IMR-90 (cell line): ENCODE data around the gene LHFPL5. TPM values are rescaled to one million over a fixed set of nuclear protein-coding genes. Genes with fewer than 3 reads are reported as not detected.

Source experiments
- ATAC-seq: fragments of 200-7000 bp; cut with Tn5 transposase; 2 replicates; pipeline ENCODE4 v1.9.1; 2020; ENCODE audit warnings: low read depth, mild to moderate bottlenecking, moderate library complexity
- BruUV-seq: library from RNA; stranded (reverse); fragments of 400-500 nt; replicated peaks from 2 replicates; lab custom pipeline; 2021; lab: Mats Ljungman, UMichigan
- CTCF ChIA-PET: fragments of 300-600 bp; formaldehyde crosslinking; extraction: SDS; loops from one replicate; lab custom pipeline; 2021; ENCODE audit warnings: antibody characterized with exemption; lab: Yijun Ruan, JAX
- POLR2A ChIA-PET: fragments of 300-600 bp; sonication (Branson Sonifier 250); formaldehyde crosslinking; loops from one replicate; lab custom pipeline; 2022; ENCODE audit warnings: antibody characterized with exemption; ENCODE audit not compliant: unreplicated experiment; lab: Charles Lee
- DNase-seq: peaks from one replicate; pipeline ENCODE4 v3.0.0; 2013
- H2AFZ ChIP-seq: replicated peaks from 2 replicates; pipeline ENCODE3; 2013; ENCODE audit warnings: low read length, mild to moderate bottlenecking; ENCODE audit not compliant: poor library complexity
- H2AK5ac ChIP-seq: 2 replicates; pipeline ENCODE4 v1.6.1; 2013; ENCODE audit warnings: low read depth, low read length, inconsistent platforms
- H2AK9ac ChIP-seq: replicated peaks from 2 replicates; pipeline ENCODE3; 2013; ENCODE audit warnings: mild to moderate bottlenecking, low read depth, low read length, moderate library complexity; ENCODE audit not compliant: poor library complexity
- H2BK120ac ChIP-seq: 2 replicates; pipeline ENCODE4 v1.6.1; 2013; ENCODE audit warnings: low read depth, low read length, inconsistent platforms
- H2BK15ac ChIP-seq: 3 replicates; pipeline ENCODE4 v1.6.1; 2013; ENCODE audit warnings: low read depth, low read length, inconsistent platforms
- H2BK20ac ChIP-seq: 2 replicates; pipeline ENCODE4 v1.6.1; 2013; ENCODE audit warnings: low read depth, mild to moderate bottlenecking, inconsistent platforms, low read length, moderate library complexity
- H2BK5ac ChIP-seq: 2 replicates; pipeline ENCODE4 v1.6.1; 2013; ENCODE audit warnings: mild to moderate bottlenecking, low read depth, low read length, inconsistent platforms; ENCODE audit not compliant: poor library complexity, severe bottlenecking
- H3K14ac ChIP-seq: replicated peaks from 2 replicates; pipeline ENCODE4 v1.6.1; 2013; ENCODE audit warnings: low read depth, low read length, inconsistent platforms
- H3K18ac ChIP-seq: 2 replicates; pipeline ENCODE4 v1.6.1; 2013; ENCODE audit warnings: low read depth, low read length, control low read depth
- H3K23ac ChIP-seq: 2 replicates; pipeline ENCODE4 v1.6.1; 2013; ENCODE audit warnings: low read depth, low read length, inconsistent platforms
- H3K27ac ChIP-seq: 2 replicates; pipeline ENCODE4 v1.5.1; 2013; ENCODE audit warnings: mild to moderate bottlenecking, control low read depth, low read length; ENCODE audit not compliant: insufficient read depth
- H3K27me3 ChIP-seq: 2 replicates; pipeline ENCODE4 v1.6.1; 2013; ENCODE audit warnings: low read length; ENCODE audit not compliant: control insufficient read depth, insufficient read depth
- H3K36me3 ChIP-seq: 2 replicates; pipeline ENCODE4 v1.6.1; 2013; ENCODE audit warnings: low read length, mixed read lengths; ENCODE audit not compliant: control insufficient read depth, insufficient read depth
- H3K4ac ChIP-seq: 2 replicates; pipeline ENCODE4 v1.6.1; 2013; ENCODE audit warnings: low read depth, low read length, inconsistent platforms
- H3K4me1 ChIP-seq: 2 replicates; pipeline ENCODE4 v1.6.1; 2013; ENCODE audit warnings: low read length, mixed read lengths; ENCODE audit not compliant: control insufficient read depth, insufficient read depth
- H3K4me2 ChIP-seq: 2 replicates; pipeline ENCODE4 v1.6.1; 2013; ENCODE audit warnings: low read depth, mild to moderate bottlenecking, control low read depth, low read length, moderate library complexity
- H3K4me3 ChIP-seq: 2 replicates; pipeline ENCODE4 v1.5.1; 2013; ENCODE audit warnings: low read depth, mild to moderate bottlenecking, control low read depth, low read length, moderate library complexity; ENCODE audit not compliant: insufficient read depth
- H3K56ac ChIP-seq: 2 replicates; pipeline ENCODE4 v1.6.1; 2013; ENCODE audit warnings: low read length, inconsistent platforms; ENCODE audit not compliant: insufficient read depth; ENCODE audit errors: extremely low read depth
- H3K79me1 ChIP-seq, 2 experiments: 2 replicates each; pipeline ENCODE4 v1.6.1; 2013; ENCODE audit warnings: low read length in 2 of 2, inconsistent platforms in 1 of 2, low read depth in 1 of 2
- H3K9ac ChIP-seq: 2 replicates; pipeline ENCODE4 v1.6.1; 2013; ENCODE audit warnings: low read depth, low read length, control low read depth
- H3K9me1 ChIP-seq: 2 replicates; pipeline ENCODE4 v1.6.1; 2013; ENCODE audit warnings: low read length, inconsistent platforms; ENCODE audit not compliant: insufficient read depth
- H3K9me3 ChIP-seq: 2 replicates; pipeline ENCODE4 v1.6.1; 2013; ENCODE audit warnings: low read length; ENCODE audit not compliant: control insufficient read depth, insufficient read depth
- H4K20me1 ChIP-seq: 2 replicates; pipeline ENCODE4 v1.6.1; 2013; ENCODE audit warnings: low read length, inconsistent platforms; ENCODE audit not compliant: insufficient read depth
- H4K5ac ChIP-seq: 2 replicates; pipeline ENCODE4 v1.6.1; 2013; ENCODE audit warnings: mild to moderate bottlenecking, low read depth, low read length, control low read depth
- H4K8ac ChIP-seq, 2 experiments: 2 replicates each; pipeline ENCODE4 v1.6.1; 2013; ENCODE audit warnings: low read depth in 2 of 2, low read length in 2 of 2, control low read depth in 1 of 2, inconsistent platforms in 1 of 2
- H4K91ac ChIP-seq: 2 replicates; pipeline ENCODE4 v1.6.1; 2013; ENCODE audit warnings: low read depth, low read length, inconsistent platforms; ENCODE audit not compliant: insufficient read depth
- MAFK ChIP-seq: IDR thresholded peaks from 2 replicates; pipeline ENCODE4 v1.6.1; 2012; ENCODE audit warnings: low read depth, low read length, improper control_type of control experiment
- MAZ ChIP-seq: IDR thresholded peaks from 2 replicates; pipeline ENCODE4 v1.6.1; 2012; ENCODE audit warnings: low read depth, mild to moderate bottlenecking, low read length, improper control_type of control experiment, moderate library complexity, borderline replicate concordance
- NFE2L2 ChIP-seq: fragments of 150-350 bp; IDR thresholded peaks from 2 replicates; pipeline ENCODE4 v1.6.1; 2016; ENCODE audit warnings: low read depth, mild to moderate bottlenecking, low read length
- POLR2A ChIP-seq: IDR thresholded peaks from 2 replicates; pipeline ENCODE4 v1.6.1; 2012; ENCODE audit warnings: mild to moderate bottlenecking, low read depth, low read length
- WGBS, 2 experiments: methylation state at CpG; one replicate each; pipeline versions ENCODE4 v1.1.5 to v1.1.7; 2013; ENCODE audit warnings: missing lambda C conversion rate in 2 of 2; ENCODE audit not compliant: insufficient read length in 1 of 2; ENCODE audit errors: extremely low coverage in 2 of 2; 5-methylcytosine and 5-hydroxymethylcytosine counted together
- dilution Hi-C: fragments of 300-500 bp; cut with HindIII; formaldehyde crosslinking; loops from one replicate; pipeline ENCODE4 v1.14.3; 2018; ENCODE audit warnings: low sequenced_read_pairs; ENCODE audit not compliant: unreplicated experiment
- in situ Hi-C: fragments of 300-500 bp; cut with MboI; formaldehyde crosslinking; loops from 3 replicates; pipeline ENCODE4 v1.14.3; 2019; ENCODE audit warnings: low sequenced_read_pairs, inconsistent platforms, mixed read lengths
- intact Hi-C: fragments of 100-400 bp; cut with micrococcal nuclease; formaldehyde crosslinking; loops from 2 replicates; pipeline ENCODE4 v1.10.0; 2022
- polyA plus RNA-seq, 3 experiments: library from polyadenylated mRNA; depleted of rRNA; stranded (reverse); fragments of >200 nt; gene quantifications; 2 replicates each; pipeline ENCODE4 v1.2.3, GENCODE V29; 2012; ENCODE audit warnings: low replicate concordance in 1 of 3
- total RNA-seq: library from RNA; depleted of rRNA; stranded (reverse); fragments of >200 nt; gene quantifications from 2 replicates; pipeline ENCODE4 v1.2.3, GENCODE V29; 2012
- TF ChIP-seq, protein P1 (sequence below): fragments of 150-350 bp; IDR thresholded peaks from 2 replicates; pipeline ENCODE4 v1.6.1; 2016; ENCODE audit warnings: low read depth, mild to moderate bottlenecking, low read length, moderate library complexity, borderline replicate concordance

The LHFPL5 gene
- total and polyA plus RNA-seq, 2 of the 4 experiments (the other 2 are of a cell fraction), result not detected

DNA sequence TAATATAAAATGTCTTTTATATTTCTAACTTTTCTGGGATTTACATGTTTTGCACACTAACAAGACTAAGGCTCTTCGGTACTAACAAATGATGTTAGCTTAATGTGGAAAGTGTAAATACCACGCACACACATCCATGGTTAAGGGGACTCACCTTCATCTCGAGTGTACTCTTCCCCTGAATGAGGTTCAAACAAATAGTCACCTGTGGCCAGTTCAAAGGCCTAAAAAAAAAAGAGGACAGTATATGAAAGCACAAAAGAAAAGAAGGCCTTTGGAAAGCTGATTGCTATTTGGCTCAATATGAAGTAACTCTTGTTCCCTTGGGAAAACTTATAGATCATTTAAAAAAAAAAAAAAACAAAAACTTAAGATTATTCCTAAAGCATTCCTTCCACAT lies 37.2 kb downstream of the LHFPL5 start:
- in situ Hi-C loops, result no loop called here
- Histone ChIP-seq H4K5ac (no peak overlapping the region), H3K56ac (no peak overlapping the region), H3K79me1 (0 out of 4 replicates have a peak, but pooled peaks cover 0 to 4% of the 10 kb centered on the region in 2 experiments), H3K14ac (no peak overlapping the region), H3K18ac (no peak overlapping the region), H3K9ac (no peak overlapping the region), H3K9me1 (0 out of 2 replicates have a peak, but pooled peaks cover 3% of the 10 kb centered on the region), H4K8ac (no peak overlapping the region), H4K20me1 (no peaks in the 10 kb centered on the region), H3K23ac (no peak overlapping the region), H3K27me3 (no peaks in the 10 kb centered on the region), H2BK20ac (no peak overlapping the region), H2BK15ac (no peak overlapping the region), H3K36me3 (peaks cover 9% of the 10 kb centered on the region), H3K9me3 (no peaks in the 10 kb centered on the region), H3K4me1 (no peaks in the 10 kb centered on the region), H2AK9ac (no peak overlapping the region), H4K91ac (no peak overlapping the region), H3K4me2 (no peak overlapping the region), H2AFZ (no peak overlapping the region), H2BK5ac (no peak overlapping the region), H2BK120ac (no peak overlapping the region), H3K4me3 (no peak overlapping the region), H2AK5ac (no peak overlapping the region), H3K27ac (no peak overlapping the region), H3K4ac (no peak overlapping the region)
- BruUV-seq, result no TSS peak
- WGBS, 2 experiments, result no CpG with 5 or more reads among the region's 3 CpGs
- TF ChIP-seq, protein P1, sequence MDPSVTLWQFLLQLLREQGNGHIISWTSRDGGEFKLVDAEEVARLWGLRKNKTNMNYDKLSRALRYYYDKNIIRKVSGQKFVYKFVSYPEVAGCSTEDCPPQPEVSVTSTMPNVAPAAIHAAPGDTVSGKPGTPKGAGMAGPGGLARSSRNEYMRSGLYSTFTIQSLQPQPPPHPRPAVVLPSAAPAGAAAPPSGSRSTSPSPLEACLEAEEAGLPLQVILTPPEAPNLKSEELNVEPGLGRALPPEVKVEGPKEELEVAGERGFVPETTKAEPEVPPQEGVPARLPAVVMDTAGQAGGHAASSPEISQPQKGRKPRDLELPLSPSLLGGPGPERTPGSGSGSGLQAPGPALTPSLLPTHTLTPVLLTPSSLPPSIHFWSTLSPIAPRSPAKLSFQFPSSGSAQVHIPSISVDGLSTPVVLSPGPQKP, result no peak
- no peak for TF ChIP-seq NFE2L2
- no peak for TF ChIP-seq MAZ
- TF ChIP-seq MAFK, result no peak
- TF ChIP-seq POLR2A, result no peak
- ChIA-PET POLR2A (no interaction called here), CTCF (no interaction called here)
- DNase-seq (no peak), ATAC-seq (no peak)
- dilution Hi-C loops, result no loop called here
- intact Hi-C loops, result no loop called here
